HUES6 (cell line): ENCODE measurements around the gene MBIP.
"Not testable (repeated sequence)": the region's sequence is repeated elsewhere in the genome, so short reads cannot be mapped to it uniquely, and the experiment has no call there.

ENCODE experiments used
- H3K27ac ChIP-seq: 2 replicates; pipeline ENCODE4 v1.7.0; 2013; ENCODE audit warnings: low read depth, mild to moderate bottlenecking, low read length, inconsistent platforms
- H3K27me3 ChIP-seq: 2 replicates; pipeline ENCODE4 v1.6.1; 2013; ENCODE audit warnings: low read length; ENCODE audit not compliant: control insufficient read depth, insufficient read depth
- H3K36me3 ChIP-seq: 2 replicates; pipeline ENCODE4 v1.6.1; 2013; ENCODE audit warnings: low read length; ENCODE audit not compliant: control insufficient read depth, insufficient read depth
- H3K4me1 ChIP-seq: 2 replicates; pipeline ENCODE4 v1.6.1; 2013; ENCODE audit warnings: low read length; ENCODE audit not compliant: control insufficient read depth, insufficient read depth
- H3K4me3 ChIP-seq: 2 replicates; pipeline ENCODE4 v1.5.1; 2013; ENCODE audit warnings: low read depth, low read length
- H3K9ac ChIP-seq: one replicate; pipeline ENCODE4 v1.6.1; 2013; ENCODE audit warnings: mild to moderate bottlenecking, low read length
- H3K9me3 ChIP-seq: 2 replicates; pipeline ENCODE4 v1.6.1; 2013; ENCODE audit warnings: low read depth, low read length; ENCODE audit not compliant: control insufficient read depth, insufficient read depth

MBIP gene, protein sequence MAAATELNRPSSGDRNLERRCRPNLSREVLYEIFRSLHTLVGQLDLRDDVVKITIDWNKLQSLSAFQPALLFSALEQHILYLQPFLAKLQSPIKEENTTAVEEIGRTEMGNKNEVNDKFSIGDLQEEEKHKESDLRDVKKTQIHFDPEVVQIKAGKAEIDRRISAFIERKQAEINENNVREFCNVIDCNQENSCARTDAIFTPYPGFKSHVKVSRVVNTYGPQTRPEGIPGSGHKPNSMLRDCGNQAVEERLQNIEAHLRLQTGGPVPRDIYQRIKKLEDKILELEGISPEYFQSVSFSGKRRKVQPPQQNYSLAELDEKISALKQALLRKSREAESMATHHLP

DNA sequence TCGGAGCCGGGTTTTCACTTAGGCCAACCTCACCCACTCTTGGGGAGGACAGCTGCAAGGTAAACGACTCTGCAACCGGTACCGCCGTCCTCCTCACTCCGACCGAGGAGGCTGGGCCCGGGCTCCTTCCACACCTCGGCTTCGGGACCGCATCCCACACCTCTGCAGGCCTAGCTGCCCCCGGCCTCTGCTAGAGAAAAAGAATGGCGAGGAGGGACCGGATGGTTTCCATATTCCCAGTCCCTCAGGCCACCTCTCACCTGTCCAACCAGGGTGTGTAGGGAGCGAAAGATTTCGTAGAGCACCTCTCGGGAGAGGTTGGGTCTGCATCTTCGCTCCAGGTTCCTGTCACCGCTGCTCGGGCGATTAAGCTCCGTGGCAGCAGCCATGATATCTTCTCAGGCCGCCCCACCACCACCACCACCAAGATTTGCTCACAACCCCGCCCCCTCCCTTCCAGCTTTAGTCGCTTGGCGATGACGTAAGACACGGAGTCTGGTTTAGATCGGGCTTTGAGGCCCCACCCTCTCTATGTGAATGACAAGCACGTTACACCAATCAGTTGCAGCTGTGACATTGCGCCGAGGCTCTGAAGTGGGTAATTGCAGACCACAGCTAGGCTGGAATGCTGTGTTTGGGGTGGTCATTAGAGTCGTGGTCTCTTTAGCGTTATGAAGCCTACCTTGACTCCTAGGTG lies at the start of gene MBIP:
MBIP (minus strand) TSS at position 438 of the 697 bp plus-strand sequence; CDS start at position 389, 49 bp downstream.
- H3K9ac ChIP-seq, result peak within 1 kb of the TSS; percentile 90
- peak within 1 kb of the TSS; percentile 91 for H3K4me3 ChIP-seq
- H3K9me3 ChIP-seq, result no peaks in the 10 kb centered on the region
- H3K36me3 ChIP-seq, result no peaks in the 10 kb centered on the region
- peaks cover 8% of the 10 kb centered on the region; the same call in 1 of the 2 replicates for H3K27me3 ChIP-seq
- H3K4me1 ChIP-seq, result peaks cover 11% of the 10 kb centered on the region
- peak within 1 kb of the TSS; percentile 22; the same call in 1 of the 2 replicates for H3K27ac ChIP-seq

DNA sequence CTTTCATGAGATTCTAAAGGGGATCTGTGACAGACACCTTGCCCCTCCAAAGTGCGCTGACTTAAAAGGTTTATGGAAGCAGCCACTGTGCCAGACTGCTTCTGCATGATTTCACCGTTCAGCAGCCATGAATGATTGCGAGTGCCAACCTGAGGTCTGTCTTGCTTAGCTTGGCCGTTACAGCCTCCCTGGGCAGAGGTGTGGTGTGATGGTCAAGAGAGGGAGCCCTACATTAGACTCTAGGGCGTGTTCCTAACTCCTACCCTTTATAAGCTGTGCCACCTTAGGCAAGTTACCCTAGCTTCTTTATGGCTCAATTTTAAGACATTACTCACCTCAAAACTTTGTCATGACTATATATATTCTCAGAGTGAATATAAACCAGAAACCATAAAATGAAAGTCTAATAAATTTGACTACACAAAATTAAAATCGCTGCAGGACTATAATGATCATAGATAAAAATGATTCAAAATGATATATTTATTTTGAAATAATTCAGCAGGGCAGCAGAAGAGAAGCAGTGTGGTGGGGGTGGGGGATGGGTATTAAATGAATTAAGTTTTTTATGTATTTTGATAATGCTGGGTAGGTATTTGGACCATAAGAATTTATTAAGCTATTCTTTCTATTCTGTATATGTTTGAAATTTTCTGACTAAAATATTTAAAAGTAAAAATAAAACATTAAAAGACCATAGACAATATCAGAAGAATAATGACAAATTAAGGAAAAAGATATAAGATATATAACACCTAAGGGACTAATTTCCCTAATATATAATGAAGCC lies 47.7 kb upstream of the MBIP start:
- H3K27ac ChIP-seq, result no peak overlapping the region
- H3K27me3 ChIP-seq, result no peaks in the 10 kb centered on the region
- H3K4me1 ChIP-seq, result no peaks in the 10 kb centered on the region
- H3K9me3 ChIP-seq, result no peaks in the 10 kb centered on the region
- H3K9ac ChIP-seq, result no peak overlapping the region
- H3K36me3 ChIP-seq, result no peaks in the 10 kb centered on the region
- no peak overlapping the region for H3K4me3 ChIP-seq

DNA sequence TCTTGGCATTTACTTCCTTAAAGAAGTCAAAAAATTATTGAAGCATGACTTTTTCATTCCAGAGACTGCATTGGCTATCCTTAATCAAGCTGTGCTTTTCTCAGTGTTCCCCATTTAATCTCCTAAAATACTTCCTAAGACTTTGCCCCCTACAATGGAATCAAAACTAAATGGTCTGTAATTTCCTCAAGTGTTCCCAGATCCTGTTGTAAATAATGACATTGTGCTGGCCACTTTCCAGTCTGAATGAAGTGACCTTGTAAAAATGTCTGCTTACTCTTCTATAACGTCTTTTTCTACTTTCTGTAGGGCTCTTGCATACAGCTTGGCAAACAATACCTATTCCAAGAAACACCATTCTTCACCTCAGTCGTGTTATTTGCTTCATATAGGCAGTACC lies 45.3 kb upstream of the MBIP start:
- Histone ChIP-seq H3K4me1 (no peaks in the 10 kb centered on the region), H3K27ac (no peak overlapping the region), H3K9ac (no peak overlapping the region), H3K27me3 (no peaks in the 10 kb centered on the region), H3K9me3 (no peaks in the 10 kb centered on the region), H3K36me3 (no peaks in the 10 kb centered on the region), H3K4me3 (no peak overlapping the region)

DNA sequence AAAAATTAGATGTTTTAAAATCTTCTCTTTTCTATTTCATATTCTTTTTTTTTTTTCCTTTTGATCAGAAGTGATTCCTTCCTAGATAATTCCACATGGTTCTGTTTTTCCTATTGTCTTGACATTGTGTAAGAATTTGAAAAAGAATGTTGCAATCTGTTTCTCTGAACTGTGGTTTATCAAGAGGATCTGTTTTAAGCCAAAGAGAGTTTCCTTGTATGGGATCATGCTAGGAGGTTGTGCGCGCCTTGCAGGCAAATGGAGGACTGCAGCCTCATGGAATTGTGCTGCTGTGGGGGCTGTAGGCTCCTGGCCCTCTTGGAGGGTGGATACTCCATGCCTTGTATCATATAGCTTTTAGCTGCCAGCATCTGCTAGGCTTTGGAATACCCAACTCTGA lies 43.3 kb upstream of the MBIP start:
- H3K9ac ChIP-seq, result no peak overlapping the region
- H3K4me1 ChIP-seq, result no peaks in the 10 kb centered on the region
- no peaks in the 10 kb centered on the region for H3K9me3 ChIP-seq
- no peak overlapping the region for H3K4me3 ChIP-seq
- no peaks in the 10 kb centered on the region for H3K36me3 ChIP-seq
- no peak overlapping the region for H3K27ac ChIP-seq
- H3K27me3 ChIP-seq, result no peaks in the 10 kb centered on the region

DNA sequence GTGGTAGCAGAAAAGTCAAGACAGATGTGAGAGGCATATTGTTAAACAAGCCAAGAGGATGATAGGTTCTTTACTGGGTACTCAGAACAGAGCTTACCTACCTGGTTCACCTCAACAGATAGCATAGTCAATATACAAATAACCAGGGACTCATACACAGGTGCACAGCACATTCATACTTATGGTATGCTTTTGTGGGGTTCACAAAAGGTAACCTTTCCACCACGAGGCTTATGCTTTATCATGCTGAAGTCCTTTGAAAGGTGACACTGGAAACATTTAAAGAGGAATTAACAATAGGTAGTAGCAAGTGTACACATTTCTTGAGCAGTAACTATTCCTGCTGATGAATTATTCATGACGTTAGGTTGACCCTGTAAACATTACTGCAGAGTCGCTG lies 42.2 kb upstream of the MBIP start:
- no peaks in the 10 kb centered on the region for H3K36me3 ChIP-seq
- no peaks in the 10 kb centered on the region for H3K9me3 ChIP-seq
- H3K4me1 ChIP-seq, result no peaks in the 10 kb centered on the region
- H3K9ac ChIP-seq, result no peak overlapping the region
- no peak overlapping the region for H3K4me3 ChIP-seq
- no peak overlapping the region for H3K27ac ChIP-seq
- H3K27me3 ChIP-seq, result no peaks in the 10 kb centered on the region

DNA sequence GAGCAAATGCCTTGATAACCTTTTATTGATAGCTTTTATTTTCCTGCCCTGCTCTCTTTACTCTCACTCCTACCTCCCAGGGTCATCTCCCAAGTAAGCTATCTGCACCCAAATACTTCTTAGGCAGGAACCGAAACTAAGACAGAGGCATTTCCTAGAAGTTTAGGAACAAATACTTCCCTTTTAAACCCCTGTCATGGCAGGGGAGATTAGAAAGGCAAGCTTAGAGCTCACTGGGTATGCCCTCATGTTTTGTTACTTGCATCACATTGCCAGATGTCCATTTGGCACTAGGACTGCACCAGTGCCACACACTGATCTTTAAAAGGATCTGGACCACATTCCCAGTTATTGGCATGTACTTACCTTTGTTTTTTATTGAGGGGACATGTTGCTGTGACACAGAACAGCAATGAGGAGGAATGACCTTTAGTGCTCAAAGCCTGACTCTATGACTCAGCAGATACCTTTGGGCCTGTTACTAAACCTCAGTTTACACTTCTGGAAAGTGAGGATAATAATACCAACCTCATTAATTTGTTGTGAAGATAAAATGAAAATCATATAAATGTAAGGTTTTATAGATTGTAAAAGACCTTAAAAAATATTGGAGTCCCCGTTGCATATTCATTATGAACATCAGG lies 40.9 kb upstream of the MBIP start:
- Histone ChIP-seq H3K9ac (no peak overlapping the region), H3K36me3 (no peaks in the 10 kb centered on the region), H3K27me3 (no peaks in the 10 kb centered on the region), H3K4me3 (no peak overlapping the region), H3K4me1 (no peaks in the 10 kb centered on the region), H3K27ac (no peak overlapping the region), H3K9me3 (no peaks in the 10 kb centered on the region; the same call in 1 of the 2 replicates)

DNA sequence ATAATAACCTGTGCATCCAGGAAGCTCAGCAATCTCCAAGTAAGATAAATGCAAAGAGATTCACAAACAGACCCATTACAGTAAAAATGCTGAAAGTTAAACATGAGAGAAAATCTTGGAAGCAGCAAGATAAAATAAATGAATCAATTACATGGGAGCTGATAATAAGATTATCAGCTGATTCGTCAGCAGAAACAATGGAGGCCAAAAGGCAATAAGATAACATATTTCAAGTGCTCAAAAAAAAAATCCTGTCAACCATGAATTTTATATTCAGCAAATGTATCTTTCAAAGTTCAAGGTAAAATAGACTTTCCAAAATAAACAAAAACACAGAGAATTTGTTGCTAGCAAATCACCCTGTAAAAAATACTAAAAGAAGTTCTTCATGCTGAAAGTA lies 36.4 kb upstream of the MBIP start:
- Histone ChIP-seq H3K9me3 (peaks cover 4% of the 10 kb centered on the region; the same call in 1 of the 2 replicates), H3K4me3 (no peak overlapping the region), H3K36me3 (no peaks in the 10 kb centered on the region), H3K27ac (no peak overlapping the region), H3K4me1 (no peaks in the 10 kb centered on the region), H3K27me3 (no peaks in the 10 kb centered on the region), H3K9ac (no peak overlapping the region)

DNA sequence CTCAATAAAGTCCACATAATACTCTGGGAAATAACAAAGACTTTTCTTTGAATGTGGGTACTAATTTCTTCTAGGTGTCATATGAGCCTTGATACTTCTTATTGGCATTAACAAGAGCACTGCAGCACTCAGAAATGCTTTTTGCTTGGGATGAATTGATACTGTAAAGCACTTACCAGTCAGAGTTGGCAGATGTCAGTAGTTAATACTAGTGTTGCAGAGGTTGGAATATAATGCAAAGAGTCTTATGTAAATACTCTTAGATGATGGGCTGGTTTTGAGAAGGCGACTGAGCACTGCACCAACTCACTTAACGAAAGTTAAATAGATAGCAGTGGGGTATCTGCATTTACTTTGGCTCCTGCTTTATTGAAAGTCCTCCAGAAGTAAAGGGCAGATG lies 25.6 kb upstream of the MBIP start:
- no peaks in the 10 kb centered on the region for H3K4me1 ChIP-seq
- H3K9me3 ChIP-seq, result no peaks in the 10 kb centered on the region
- no peak overlapping the region for H3K9ac ChIP-seq
- H3K27ac ChIP-seq, result no peak overlapping the region
- no peak overlapping the region for H3K4me3 ChIP-seq
- H3K36me3 ChIP-seq, result no peaks in the 10 kb centered on the region
- H3K27me3 ChIP-seq, result no peaks in the 10 kb centered on the region

DNA sequence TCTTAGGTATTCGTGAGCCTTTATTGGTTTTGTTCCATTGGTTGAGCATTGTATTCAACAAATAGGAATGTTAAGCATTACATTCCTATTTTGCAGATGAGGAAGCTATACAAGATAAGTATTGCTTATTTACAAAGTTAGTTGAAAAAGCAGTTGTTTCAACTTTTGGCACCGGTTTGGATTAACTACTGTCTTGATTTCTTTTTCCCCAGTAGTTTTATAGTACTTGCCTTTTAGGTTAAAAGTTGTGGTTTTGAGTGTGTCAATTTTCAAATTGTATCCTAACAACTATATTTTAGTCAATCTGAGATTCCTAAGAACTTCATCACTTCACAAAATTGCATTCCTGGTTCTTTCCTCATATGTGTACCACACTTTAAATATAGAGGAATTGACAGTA lies 23.8 kb upstream of the MBIP start:
- Histone ChIP-seq H3K4me1 (no peaks in the 10 kb centered on the region), H3K4me3 (no peak overlapping the region), H3K27ac (no peak overlapping the region), H3K9ac (no peak overlapping the region), H3K9me3 (no peaks in the 10 kb centered on the region), H3K27me3 (no peaks in the 10 kb centered on the region), H3K36me3 (no peaks in the 10 kb centered on the region)

DNA sequence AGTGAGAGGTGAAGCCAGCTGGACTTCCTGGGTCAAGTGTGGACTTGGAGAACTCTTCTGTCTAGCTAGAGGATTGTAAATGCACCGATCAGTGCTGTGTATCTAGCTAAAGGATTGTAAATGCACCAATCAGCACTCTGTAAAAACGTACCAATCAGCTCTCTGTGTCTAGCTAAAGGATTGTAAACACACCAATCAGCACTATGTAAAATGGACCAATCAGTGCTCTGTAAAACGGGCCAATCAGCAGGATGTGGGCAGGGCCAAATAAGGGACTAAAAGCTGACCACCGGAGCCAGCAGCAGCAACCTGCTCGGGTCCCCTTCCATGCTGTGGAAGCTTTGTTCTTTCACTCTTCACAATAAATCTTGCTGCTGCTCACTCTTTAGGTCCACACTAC lies 21.4 kb upstream of the MBIP start:
- H3K27ac ChIP-seq, H3K36me3 ChIP-seq, H3K4me3 ChIP-seq, H3K9me3 ChIP-seq, H3K4me1 ChIP-seq, H3K27me3 ChIP-seq, H3K9ac ChIP-seq: not testable (repeated sequence)
